Fibroblast of pulmonary artery (primary cell): ENCODE measurements around the gene SMG1.
"Not testable (repeated sequence)": the region's sequence is repeated elsewhere in the genome, so short reads cannot be mapped to it uniquely, and the experiment has no call there.

Experiments used
- DNase-seq: peaks from one replicate; pipeline ENCODE4 v3.0.0-alpha.2; 2010; ENCODE audit warnings: low read depth
- H3K4me3 ChIP-seq: replicated peaks from 2 replicates; pipeline ENCODE4 v1.5.1; 2011; ENCODE audit warnings: low read depth, mild to moderate bottlenecking, control low read depth, low read length, moderate library complexity
- TF ChIP-seq, protein P1 (sequence below): IDR thresholded peaks from 2 replicates; pipeline ENCODE4 v1.5.1; 2011; ENCODE audit warnings: mild to moderate bottlenecking, control low read depth, low read length, inconsistent platforms; ENCODE audit errors: missing control alignments

Gene SMG1

DNA sequence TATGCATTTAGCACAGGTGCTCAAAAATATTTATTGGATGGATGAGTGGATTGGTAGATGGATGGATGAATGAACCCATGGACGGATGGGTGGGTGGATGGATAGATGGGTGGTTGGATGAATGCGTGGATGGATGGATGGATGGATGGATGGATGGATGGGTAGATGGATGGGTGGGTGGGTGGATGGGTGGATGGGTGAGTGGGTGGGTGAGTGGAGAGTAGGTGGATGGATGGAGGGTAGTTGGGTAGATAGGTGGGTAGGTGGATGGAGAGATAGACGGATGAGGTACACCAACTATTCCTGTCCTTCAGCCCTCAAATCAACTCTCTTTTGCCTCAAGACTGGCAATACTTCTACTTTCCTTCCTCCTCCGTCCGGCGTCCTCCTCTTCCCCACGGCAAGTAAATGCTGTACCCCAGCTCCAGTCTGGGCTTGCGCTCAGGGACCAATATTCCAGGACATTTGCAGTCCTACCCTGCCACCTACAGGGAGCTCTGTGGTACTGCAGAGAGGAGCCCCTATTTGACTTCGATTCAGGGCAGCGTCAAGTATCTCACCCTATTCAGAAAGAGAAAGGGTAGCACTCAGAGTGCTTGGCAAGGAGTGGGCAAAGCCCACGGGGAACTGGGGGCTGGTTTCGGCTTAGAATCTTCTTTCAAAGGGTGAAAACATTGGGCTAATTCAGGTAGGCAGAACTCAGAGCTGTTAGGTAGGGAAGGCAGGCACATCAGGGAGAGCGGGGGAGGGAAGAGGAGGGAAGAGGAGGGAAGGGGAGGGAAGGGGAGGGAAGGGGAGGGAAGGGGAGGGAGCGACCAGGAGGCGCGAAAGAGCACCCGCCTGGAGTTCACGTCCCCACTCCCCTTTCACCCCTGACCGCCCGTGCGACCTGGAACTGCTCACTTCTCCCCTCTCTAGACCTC, 166.3 kb downstream of the SMG1 start:
- TF ChIP-seq, protein P1, sequence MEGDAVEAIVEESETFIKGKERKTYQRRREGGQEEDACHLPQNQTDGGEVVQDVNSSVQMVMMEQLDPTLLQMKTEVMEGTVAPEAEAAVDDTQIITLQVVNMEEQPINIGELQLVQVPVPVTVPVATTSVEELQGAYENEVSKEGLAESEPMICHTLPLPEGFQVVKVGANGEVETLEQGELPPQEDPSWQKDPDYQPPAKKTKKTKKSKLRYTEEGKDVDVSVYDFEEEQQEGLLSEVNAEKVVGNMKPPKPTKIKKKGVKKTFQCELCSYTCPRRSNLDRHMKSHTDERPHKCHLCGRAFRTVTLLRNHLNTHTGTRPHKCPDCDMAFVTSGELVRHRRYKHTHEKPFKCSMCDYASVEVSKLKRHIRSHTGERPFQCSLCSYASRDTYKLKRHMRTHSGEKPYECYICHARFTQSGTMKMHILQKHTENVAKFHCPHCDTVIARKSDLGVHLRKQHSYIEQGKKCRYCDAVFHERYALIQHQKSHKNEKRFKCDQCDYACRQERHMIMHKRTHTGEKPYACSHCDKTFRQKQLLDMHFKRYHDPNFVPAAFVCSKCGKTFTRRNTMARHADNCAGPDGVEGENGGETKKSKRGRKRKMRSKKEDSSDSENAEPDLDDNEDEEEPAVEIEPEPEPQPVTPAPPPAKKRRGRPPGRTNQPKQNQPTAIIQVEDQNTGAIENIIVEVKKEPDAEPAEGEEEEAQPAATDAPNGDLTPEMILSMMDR: peak; percentile 42
- not testable (repeated sequence) for H3K4me3 ChIP-seq, DNase-seq

DNA sequence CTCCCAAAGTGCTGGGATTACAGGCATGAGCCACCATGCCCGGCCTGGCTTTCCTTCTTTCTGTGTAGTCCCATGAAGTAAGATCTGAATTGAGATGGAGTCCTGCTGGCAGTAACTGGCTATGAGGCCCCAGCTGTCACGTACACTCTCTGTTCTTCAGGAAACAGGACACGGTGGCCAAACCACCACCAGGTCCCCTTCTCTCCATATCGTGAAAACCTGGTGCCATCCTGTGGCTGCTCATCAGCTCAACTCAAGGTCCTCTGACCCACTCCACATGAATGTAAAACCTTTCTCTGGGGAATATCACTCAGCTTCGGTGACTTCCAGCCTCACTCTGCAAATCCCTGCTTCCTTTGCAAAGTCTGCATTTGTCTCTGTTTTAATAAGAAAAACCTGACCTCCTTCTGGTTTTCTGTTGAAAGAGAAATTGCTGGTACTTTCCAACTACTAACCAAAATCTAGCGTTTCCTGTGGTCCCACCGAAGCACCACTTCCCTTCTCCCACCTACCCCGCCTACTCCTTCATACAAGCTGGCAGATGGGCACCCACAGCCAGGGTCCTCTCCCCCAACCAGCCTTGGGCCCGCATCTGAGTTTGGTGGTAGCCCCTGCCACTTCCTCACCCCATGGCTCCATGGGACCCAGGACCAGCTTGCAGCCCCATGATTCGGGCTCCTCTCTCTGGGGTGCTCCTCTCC, 168.1 kb downstream of the SMG1 start:
- not testable (repeated sequence) for H3K4me3 ChIP-seq, DNase-seq

DNA sequence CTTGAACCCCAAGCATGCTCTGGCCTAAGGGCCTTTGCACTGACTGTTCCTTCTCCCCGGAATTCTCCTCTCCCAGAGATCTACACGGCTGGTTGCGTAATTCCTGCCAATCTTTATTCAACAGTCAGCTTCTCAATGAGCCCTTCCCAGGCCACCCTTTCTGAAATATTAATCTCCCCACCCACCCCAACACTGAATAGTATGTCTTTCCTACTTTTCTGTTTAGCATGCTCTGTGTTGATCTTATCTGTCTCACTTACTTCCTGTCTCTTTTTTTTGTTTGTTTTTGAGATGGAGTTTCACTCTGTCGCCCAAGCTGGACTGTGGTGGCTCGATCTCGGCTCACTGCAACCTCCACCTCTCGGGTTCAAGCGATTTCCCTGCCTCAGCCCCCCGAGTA, 169.6 kb downstream of the SMG1 start:
- not testable (repeated sequence) for H3K4me3 ChIP-seq, DNase-seq
